GM12878 (cell line): ENCODE data around the gene NOM1. TPM values are rescaled to one million over a fixed set of nuclear protein-coding genes. Genes with fewer than 3 reads are reported as not detected.

Experiments
- ATAC-seq: fragments of 200-7000 bp; cut with Tn5 transposase; 3 replicates; pipeline ENCODE4 v1.9.1; 2020; ENCODE audit warnings: mild to moderate bottlenecking, moderate library complexity
- BruUV-seq: library from RNA; stranded (reverse); fragments of 400-500 nt; replicated peaks from 2 replicates; lab custom pipeline; 2021; lab: Mats Ljungman, UMichigan
- CTCF ChIA-PET: fragments of 300-600 bp; sonication (Branson Sonifier 250); formaldehyde crosslinking; extraction: SDS; loops from one replicate; lab custom pipeline; 2021; ENCODE audit warnings: inconsistent platforms; lab: Yijun Ruan, JAX
- POLR2A ChIA-PET: fragments of 350-600 bp; formaldehyde crosslinking; extraction: SDS; loops from one replicate; lab custom pipeline; 2021; ENCODE audit warnings: inconsistent platforms; lab: Charles Lee
- RAD21 ChIA-PET: fragments of 300-600 bp; sonication (Branson Sonifier 250); formaldehyde crosslinking; loops from one replicate; lab custom pipeline; 2023; ENCODE audit warnings: antibody characterized with exemption; ENCODE audit not compliant: unreplicated experiment; lab: Charles Lee
- SMC1A ChIA-PET: fragments of 300-600 bp; sonication (Branson Sonifier 250); formaldehyde crosslinking; loops from one replicate; lab custom pipeline; 2023; ENCODE audit not compliant: unreplicated experiment, uncharacterized antibody; lab: Charles Lee
- DNase-seq: peaks from one replicate; pipeline ENCODE4 v3.0.0-alpha.2; 2011; ENCODE audit warnings: low read depth, low spot score
- FAIRE-seq: peaks from 3 replicates; lab custom pipeline; 2011; peaks lifted over from hg19 to GRCh38; lab: Jason Lieb, UNC
- H2AFZ ChIP-seq: 2 replicates; pipeline ENCODE4 v1.6.0; 2011; ENCODE audit warnings: low read depth, low read length, control low read depth; ENCODE audit not compliant: control insufficient read depth
- H3K27ac ChIP-seq: 2 replicates; pipeline ENCODE4 v1.5.1; 2011; ENCODE audit warnings: control low read depth; ENCODE audit not compliant: control insufficient read depth, insufficient read depth
- H3K27me3 ChIP-seq, 2 experiments: replicated peaks in 1 of 2; 2 replicates each; pipeline versions ENCODE4 v1.6.0 to v1.6.1; 2011; ENCODE audit warnings: low read length in 1 of 2; ENCODE audit not compliant: control insufficient read depth in 2 of 2, insufficient read depth in 2 of 2
- H3K36me3 ChIP-seq, 2 experiments: 2 replicates each; pipeline ENCODE4 v1.5.1; 2011; ENCODE audit warnings: low read length in 1 of 2; ENCODE audit not compliant: control insufficient read depth in 2 of 2, insufficient read depth in 2 of 2
- H3K4me1 ChIP-seq: 2 replicates; pipeline ENCODE4 v1.6.1; 2011; ENCODE audit warnings: mild to moderate bottlenecking, low read length, moderate library complexity, mixed read lengths; ENCODE audit not compliant: control insufficient read depth, insufficient read depth
- H3K4me2 ChIP-seq: 2 replicates; pipeline ENCODE4 v1.6.0; 2011; ENCODE audit warnings: control low read depth; ENCODE audit not compliant: control insufficient read depth, insufficient read depth
- H3K4me3 ChIP-seq: fragments of 200-600 bp; sonication (generic); 2 replicates; pipeline ENCODE4 v1.5.1; 2016
- H3K79me2 ChIP-seq: 2 replicates; pipeline ENCODE4 v1.6.0; 2011; ENCODE audit warnings: low read length; ENCODE audit not compliant: control insufficient read depth, insufficient read depth
- H3K9ac ChIP-seq: 2 replicates; pipeline ENCODE4 v1.8.0; 2011; ENCODE audit warnings: low read length, control low read depth, mixed read lengths; ENCODE audit not compliant: control insufficient read depth, insufficient read depth
- H3K9me3 ChIP-seq: replicated peaks from 3 replicates; pipeline ENCODE4 v1.5.1; 2011; ENCODE audit warnings: mild to moderate bottlenecking, low read length; ENCODE audit not compliant: control insufficient read depth, insufficient read depth
- H4K20me1 ChIP-seq: 2 replicates; pipeline ENCODE4 v1.6.0; 2011; ENCODE audit not compliant: control insufficient read depth, insufficient read depth
- CBFB ChIP-seq: IDR thresholded peaks from 2 replicates; pipeline ENCODE4 v1.6.1; 2016; ENCODE audit warnings: antibody characterized with exemption, low read depth
- WGBS: methylation state at CpG from one replicate; pipeline ENCODE4 v1.1.6; 2016; ENCODE audit warnings: low lambda C conversion rate; ENCODE audit not compliant: insufficient replicate concordance, insufficient coverage; ENCODE audit errors: missing lambda C conversion rate; 5-methylcytosine and 5-hydroxymethylcytosine counted together
- in situ Hi-C: fragments of 300-500 bp; cut with MboI; formaldehyde crosslinking; loops from 9 replicates; pipeline ENCODE4 v1.14.3; 2018; ENCODE audit warnings: mixed read lengths
- intact Hi-C: fragments of 100-400 bp; cut with micrococcal nuclease; formaldehyde crosslinking; loops from one replicate; pipeline ENCODE4 v1.14.2; 2022; ENCODE audit not compliant: unreplicated experiment
- polyA plus RNA-seq, 11 experiments: library from polyadenylated mRNA; depleted of rRNA in 4 of 11; unstranded in 6 of 11; stranded (reverse) in 5 of 11; fragments of >200 nt; fragmentation: Nextera tagmentation in 4 of 11; fragmentation: Illumina TruSeq in 1 of 11; extraction: Ambion mirVana in 4 of 11; extraction: Trizol in 1 of 11; gene quantifications; 1 replicate in 1 of 11; 2 replicates in 10 of 11; pipeline versions ENCODE4 v1.2.1 to v1.2.3, GENCODE V29; 2011 to 2016; ENCODE audit warnings: inconsistent platforms in 2 of 11, missing spikeins in 2 of 11, low read depth in 1 of 11
- total RNA-seq, 4 experiments: library from RNA; depleted of rRNA in 3 of 4; stranded (reverse); fragments of >200 nt in 3 of 4; fragmentation: Illumina TruSeq in 1 of 4; extraction: Trizol in 1 of 4; gene quantifications; 2 replicates each; pipeline versions ENCODE4 v1.2.1 to v1.2.3, GENCODE V29; 2013 to 2021
- TF ChIP-seq, protein P1 (sequence below): fragments of 450-650 bp; IDR thresholded peaks from 2 replicates; pipeline ENCODE4 v1.6.1; 2017; ENCODE audit warnings: mild to moderate bottlenecking, low read depth, inconsistent platforms; ENCODE audit not compliant: poor library complexity, severe bottlenecking

NOM1 gene
- total and polyA plus RNA-seq, 10 of the 15 experiments (the other 5 are each of a cell fraction or from before 2014, with no cell fraction given) = 2.9 to 21.3 (median 17.8) TPM

- no peak for TF ChIP-seq CBFB
- TF ChIP-seq, protein P1, sequence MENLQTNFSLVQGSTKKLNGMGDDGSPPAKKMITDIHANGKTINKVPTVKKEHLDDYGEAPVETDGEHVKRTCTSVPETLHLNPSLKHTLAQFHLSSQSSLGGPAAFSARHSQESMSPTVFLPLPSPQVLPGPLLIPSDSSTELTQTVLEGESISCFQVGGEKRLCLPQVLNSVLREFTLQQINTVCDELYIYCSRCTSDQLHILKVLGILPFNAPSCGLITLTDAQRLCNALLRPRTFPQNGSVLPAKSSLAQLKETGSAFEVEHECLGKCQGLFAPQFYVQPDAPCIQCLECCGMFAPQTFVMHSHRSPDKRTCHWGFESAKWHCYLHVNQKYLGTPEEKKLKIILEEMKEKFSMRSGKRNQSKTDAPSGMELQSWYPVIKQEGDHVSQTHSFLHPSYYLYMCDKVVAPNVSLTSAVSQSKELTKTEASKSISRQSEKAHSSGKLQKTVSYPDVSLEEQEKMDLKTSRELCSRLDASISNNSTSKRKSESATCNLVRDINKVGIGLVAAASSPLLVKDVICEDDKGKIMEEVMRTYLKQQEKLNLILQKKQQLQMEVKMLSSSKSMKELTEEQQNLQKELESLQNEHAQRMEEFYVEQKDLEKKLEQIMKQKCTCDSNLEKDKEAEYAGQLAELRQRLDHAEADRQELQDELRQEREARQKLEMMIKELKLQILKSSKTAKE = no peak
- Histone ChIP-seq H3K4me3 (no peak overlapping the region), H3K27ac (no peak overlapping the region), H3K4me2 (no peak overlapping the region), H3K79me2 (no peaks in the 10 kb centered on the region), H3K9ac (no peak overlapping the region), H3K9me3 (no peaks in the 10 kb centered on the region; the same call in 2 of the 3 replicates), H3K4me1 (peaks cover 24% of the 10 kb centered on the region), H3K36me3 (no peaks in the 10 kb centered on the region), H2AFZ (no peak overlapping the region), H3K27me3 (peaks cover 19 to 25% of the 10 kb centered on the region in 2 experiments), H4K20me1 (no peaks in the 10 kb centered on the region)
- BruUV-seq = no TSS peak
- POLR2A ChIA-PET = no interaction called here
- intact Hi-C loops = no loop called here
- 52% methylated on average over 38 of the region's 38 CpGs for WGBS
- no peak for DNase-seq
- ATAC-seq = no peak
- SMC1A ChIA-PET = no interaction called here
- FAIRE-seq = no peak
- RAD21 ChIA-PET = no interaction called here
- in situ Hi-C loops = no loop called here
- CTCF ChIA-PET = interaction anchor here (0.9 kb wide), 1 partner anchor 14 kb away, joined by 3 read pairs; no protein-coding TSS in a partner anchor
These were observed 71.1 kb downstream of the NOM1 start for GRCh38 chr7:157020514-157021070.
